Measurements from ENCODE around the gene HLA-DMA. TPM values are rescaled to one million over a fixed set of nuclear protein-coding genes. Genes with fewer than 3 reads are reported as not detected.

HLA-DMA gene
- total and polyA plus RNA-seq, 9 of the 15 experiments (the other 6 are each of a cell fraction or from before 2014, with no cell fraction given) = 0.13 to 0.83 (median 0.51) TPM

GRCh38 chr6:32971581-32972352, 18.9 kb upstream of the HLA-DMA start (continued):
- TF ChIP-seq AFF4 (CRISPR knock-in tag; IDR thresholded peaks at IDR 0.05) = peak; percentile 97; the same call in 1 of the 2 replicates
- TF ChIP-seq NONO (IDR thresholded peaks at IDR 0.05; ENCODE audit: low read depth in 2 of 2, low read length in 1 of 2) = peak in 1 of 2 experiments; percentile 97; a peak in 2 of 4 replicates
- peak; percentile 64 for TF ChIP-seq ZSCAN32 (CRISPR knock-in tag; IDR thresholded peaks at IDR 0.05)
- peak; percentile 98 for TF ChIP-seq GTF2A2 (tag; IDR thresholded peaks at IDR 0.05)
- peak; percentile 66; the same call in 1 of the 2 replicates for TF ChIP-seq ZNF253 (CRISPR knock-in tag; conservative IDR thresholded peaks at IDR 0.05)
- peak; percentile 100 for TF ChIP-seq POLR2B (IDR thresholded peaks at IDR 0.05; ENCODE audit: low read depth, partially characterized antibody)
- TF ChIP-seq JUNB (CRISPR knock-in tag; conservative IDR thresholded peaks at IDR 0.05) = peak; percentile 100
- no peak; the same call in 1 of the 2 replicates for TF ChIP-seq ZNF511 (CRISPR knock-in tag; IDR thresholded peaks at IDR 0.05)
- peak; percentile 90 for TF ChIP-seq CCNT2 (IDR thresholded peaks at IDR 0.05; ENCODE audit: borderline replicate concordance, extremely low read depth, insufficient read length, low read depth, low read length)
- TF ChIP-seq CHD4 (IDR thresholded peaks at IDR 0.05; ENCODE audit: insufficient read depth, insufficient replicate concordance, low read depth, low read length, poor library complexity, severe bottlenecking) = no peak
- no peak for TF ChIP-seq MYBL2 (IDR thresholded peaks at IDR 0.05; ENCODE audit: low read depth)
- TF ChIP-seq MYBL2 (CRISPR knock-in tag; IDR thresholded peaks at IDR 0.05; ENCODE audit: borderline replicate concordance) = no peak
- peak; percentile 70; the same call in 1 of the 2 replicates for TF ChIP-seq ZBTB5 (IDR thresholded peaks at IDR 0.05)
- TF ChIP-seq WHSC1 (IDR thresholded peaks at IDR 0.05; ENCODE audit: low read length) = no peak
- TF ChIP-seq MECOM (CRISPR knock-in tag; IDR thresholded peaks at IDR 0.05) = no peak; the same call in 1 of the 2 replicates
- no peak for TF ChIP-seq BRCA1 (IDR thresholded peaks at IDR 0.05)
- TF ChIP-seq BRCA1 (CRISPR knock-in tag; IDR thresholded peaks at IDR 0.05) = no peak
- peak; percentile 96 for TF ChIP-seq CBX1 (IDR thresholded peaks at IDR 0.05; ENCODE audit: low read depth)
- TF ChIP-seq MBD2 (IDR thresholded peaks at IDR 0.05; ENCODE audit: borderline replicate concordance, low read depth) = peak; percentile 92
- TF ChIP-seq SMARCC2 (IDR thresholded peaks at IDR 0.05; ENCODE audit: low read depth) = no peak
- TF ChIP-seq ASH1L (IDR thresholded peaks at IDR 0.05; ENCODE audit: borderline replicate concordance, low read depth, partially characterized antibody) = peak; percentile 43
- TF ChIP-seq OTX1 (CRISPR knock-in tag; IDR thresholded peaks at IDR 0.05) = 0 out of 2 replicates have a peak, but pooled peaks have one; percentile 39

Measured in K562 (cell line).